Keratinocyte (primary cell): ENCODE data around the gene RORB. TPM values are rescaled to one million over a fixed set of nuclear protein-coding genes. Genes with fewer than 3 reads are reported as not detected.

Experiments used
- DNase-seq: peaks from one replicate; pipeline ENCODE4 v3.0.0-alpha.2; 2011; ENCODE audit warnings: low read depth, missing footprints, low spot score
- FAIRE-seq: peaks from 2 replicates; lab custom pipeline; 2011; peaks lifted over from hg19 to GRCh38; lab: Jason Lieb, UNC
- H2AFZ ChIP-seq: 2 replicates; pipeline ENCODE4 v1.6.0; 2012; ENCODE audit warnings: low read length, control low read depth, inconsistent platforms; ENCODE audit not compliant: control insufficient read depth
- H3K27ac ChIP-seq: 2 replicates; pipeline ENCODE4 v1.5.1; 2011; ENCODE audit warnings: low read length; ENCODE audit not compliant: control insufficient read depth, insufficient read depth
- H3K27me3 ChIP-seq: 3 replicates; pipeline ENCODE4 v1.6.0; 2011; ENCODE audit warnings: low read length; ENCODE audit not compliant: control insufficient read depth, insufficient read depth; ENCODE audit errors: extremely low read depth
- H3K36me3 ChIP-seq, 2 experiments: 2 replicates in 1 of 2; 3 replicates in 1 of 2; pipeline ENCODE4 v1.5.1; 2011; ENCODE audit warnings: low read length in 2 of 2, mild to moderate bottlenecking in 1 of 2; ENCODE audit not compliant: control insufficient read depth in 2 of 2, insufficient read depth in 2 of 2; ENCODE audit errors: extremely low read depth in 1 of 2
- H3K4me1 ChIP-seq: 3 replicates; pipeline ENCODE4 v1.5.1; 2011; ENCODE audit warnings: low read length; ENCODE audit not compliant: control insufficient read depth, insufficient read depth; ENCODE audit errors: extremely low read depth
- H3K4me2 ChIP-seq: 3 replicates; pipeline ENCODE4 v1.6.0; 2011; ENCODE audit warnings: low read depth, low read length; ENCODE audit not compliant: control insufficient read depth, insufficient read depth; ENCODE audit errors: extremely low read depth
- H3K4me3 ChIP-seq, 3 experiments: fragments of 200-600 bp in 1 of 3; sonication (generic) in 1 of 3; 2 replicates in 2 of 3; 3 replicates in 1 of 3; pipeline ENCODE4 v1.5.1; 2011 to 2016; ENCODE audit warnings: low read length in 3 of 3, mild to moderate bottlenecking in 3 of 3, control low read depth in 2 of 3, inconsistent platforms in 1 of 3, low read depth in 1 of 3, mixed read lengths in 1 of 3, mixed run types in 1 of 3, moderate library complexity in 1 of 3; ENCODE audit not compliant: control insufficient read depth in 2 of 3, insufficient read depth in 2 of 3; ENCODE audit errors: extremely low read depth in 1 of 3
- H3K79me2 ChIP-seq: 2 replicates; pipeline ENCODE4 v1.6.0; 2012; ENCODE audit warnings: low read length; ENCODE audit not compliant: control insufficient read depth, insufficient read depth
- H3K9ac ChIP-seq: 3 replicates; pipeline ENCODE4 v1.6.0; 2011; ENCODE audit warnings: low read length; ENCODE audit not compliant: control insufficient read depth, insufficient read depth; ENCODE audit errors: extremely low read depth
- H3K9me1 ChIP-seq: 3 replicates; pipeline ENCODE4 v1.6.0; 2011; ENCODE audit warnings: low read length; ENCODE audit not compliant: control insufficient read depth, insufficient read depth; ENCODE audit errors: extremely low read depth
- H3K9me3 ChIP-seq: 2 replicates; pipeline ENCODE4 v1.5.1; 2012; ENCODE audit warnings: low read depth, low read length; ENCODE audit not compliant: control insufficient read depth
- H4K20me1 ChIP-seq: 3 replicates; pipeline ENCODE4 v1.6.0; 2011; ENCODE audit warnings: low read length; ENCODE audit not compliant: control insufficient read depth, insufficient read depth; ENCODE audit errors: extremely low read depth
- EZH2 ChIP-seq: IDR thresholded peaks from one replicate; pipeline ENCODE4 v1.6.1; 2012; ENCODE audit warnings: inconsistent platforms, mild to moderate bottlenecking, low read length, moderate library complexity
- dilution Hi-C: fragments of 300-500 bp; cut with MboI; formaldehyde crosslinking; loops from one replicate; pipeline ENCODE4 v1.7.0; 2020; ENCODE audit warnings: low sequenced_read_pairs; ENCODE audit not compliant: extremely low pct_ligation_motif_present
- polyA plus RNA-seq, 5 experiments: library from polyadenylated mRNA; depleted of rRNA in 3 of 5; stranded (reverse) in 3 of 5; stranded (forward) in 1 of 5; unstranded in 1 of 5; fragments of >200 nt; gene quantifications; 1 replicate in 1 of 5; 2 replicates in 3 of 5; 3 replicates in 1 of 5; pipeline versions ENCODE4 v1.2.1 to v1.2.3, GENCODE V29; 2011 to 2012; ENCODE audit warnings: missing spikeins in 2 of 5, low read depth in 1 of 5, low replicate concordance in 1 of 5
- TF ChIP-seq, protein P1 (sequence below), 3 experiments: IDR thresholded peaks in 1 of 3; conservative IDR thresholded peaks in 1 of 3; optimal IDR thresholded peaks in 1 of 3; 2 replicates in 2 of 3; 3 replicates in 1 of 3; pipeline versions ENCODE3 to v1.5.1; 2011; ENCODE audit warnings: low read length in 3 of 3, mild to moderate bottlenecking in 3 of 3, moderate library complexity in 2 of 3, control low read depth in 1 of 3, inconsistent platforms in 1 of 3; ENCODE audit not compliant: insufficient read depth in 2 of 3; ENCODE audit errors: extremely low read depth in 1 of 3

The RORB gene
- polyA plus RNA-seq, 1 donor (not counting 4 experiments of a cell fraction or from before 2014, with no cell fraction given): not detected

GRCh38 chr9:74666625-74667316 lies 169.6 kb downstream of the RORB start:
- FAIRE-seq (no peak), DNase-seq (no peak)
- no peaks in the 10 kb centered on the region for H3K27me3 ChIP-seq
- H3K9me1 ChIP-seq: no peaks in the 10 kb centered on the region
- TF ChIP-seq, protein P1, sequence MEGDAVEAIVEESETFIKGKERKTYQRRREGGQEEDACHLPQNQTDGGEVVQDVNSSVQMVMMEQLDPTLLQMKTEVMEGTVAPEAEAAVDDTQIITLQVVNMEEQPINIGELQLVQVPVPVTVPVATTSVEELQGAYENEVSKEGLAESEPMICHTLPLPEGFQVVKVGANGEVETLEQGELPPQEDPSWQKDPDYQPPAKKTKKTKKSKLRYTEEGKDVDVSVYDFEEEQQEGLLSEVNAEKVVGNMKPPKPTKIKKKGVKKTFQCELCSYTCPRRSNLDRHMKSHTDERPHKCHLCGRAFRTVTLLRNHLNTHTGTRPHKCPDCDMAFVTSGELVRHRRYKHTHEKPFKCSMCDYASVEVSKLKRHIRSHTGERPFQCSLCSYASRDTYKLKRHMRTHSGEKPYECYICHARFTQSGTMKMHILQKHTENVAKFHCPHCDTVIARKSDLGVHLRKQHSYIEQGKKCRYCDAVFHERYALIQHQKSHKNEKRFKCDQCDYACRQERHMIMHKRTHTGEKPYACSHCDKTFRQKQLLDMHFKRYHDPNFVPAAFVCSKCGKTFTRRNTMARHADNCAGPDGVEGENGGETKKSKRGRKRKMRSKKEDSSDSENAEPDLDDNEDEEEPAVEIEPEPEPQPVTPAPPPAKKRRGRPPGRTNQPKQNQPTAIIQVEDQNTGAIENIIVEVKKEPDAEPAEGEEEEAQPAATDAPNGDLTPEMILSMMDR (optimal IDR thresholded peaks at IDR 0.05 in 1 of 3, IDR thresholded peaks at IDR 0.05 in 1 of 3, conservative IDR thresholded peaks at IDR 0.05 in 1 of 3; ENCODE audit: extremely low read depth in 1 of 3, insufficient read depth in 2 of 3, low read length in 3 of 3): no peak
- TF ChIP-seq EZH2: no peak
- no peak overlapping the region for H3K4me2 ChIP-seq
- dilution Hi-C loops: no loop called here
- H3K9ac ChIP-seq: no peak overlapping the region
- H3K27ac ChIP-seq: no peak overlapping the region
- H3K4me3 ChIP-seq: no peak overlapping the region
- H3K4me1 ChIP-seq: no peaks in the 10 kb centered on the region
- H4K20me1 ChIP-seq: no peaks in the 10 kb centered on the region
- no peaks in the 10 kb centered on the region for H3K79me2 ChIP-seq
- H2AFZ ChIP-seq: no peak overlapping the region
- no peaks in the 10 kb centered on the region for H3K36me3 ChIP-seq
- no peaks in the 10 kb centered on the region for H3K9me3 ChIP-seq

- DNase-seq: no peak
- Histone ChIP-seq H4K20me1 (no peaks in the 10 kb centered on the region), H2AFZ (no peak overlapping the region), H3K4me1 (no peaks in the 10 kb centered on the region), H3K9ac (no peak overlapping the region), H3K9me3 (no peaks in the 10 kb centered on the region), H3K4me3 (no peak overlapping the region), H3K79me2 (no peaks in the 10 kb centered on the region), H3K27me3 (no peaks in the 10 kb centered on the region), H3K4me2 (no peak overlapping the region), H3K9me1 (no peaks in the 10 kb centered on the region), H3K27ac (no peak overlapping the region), H3K36me3 (no peaks in the 10 kb centered on the region)
- FAIRE-seq: no peak
- TF ChIP-seq, protein P1 (optimal IDR thresholded peaks at IDR 0.05 in 1 of 3, IDR thresholded peaks at IDR 0.05 in 1 of 3, conservative IDR thresholded peaks at IDR 0.05 in 1 of 3; ENCODE audit: extremely low read depth in 1 of 3, insufficient read depth in 2 of 3, low read length in 3 of 3): no peak
- TF ChIP-seq EZH2: no peak
- dilution Hi-C loops: no loop called here
Measured at GRCh38 chr9:74672237-74672636, 175.1 kb downstream of the RORB start.
